ENCODE data around the gene SUN1. TPM values are rescaled to one million over a fixed set of nuclear protein-coding genes. Genes with fewer than 3 reads are reported as not detected.

The SUN1 gene
- total RNA-seq, 1 donor, result 73.4 TPM

- peak within 1 kb of the TSS; percentile 89 for H3K4me3 ChIP-seq (ENCODE audit: low read depth, low read length)
- peak; percentile 96 for DNase-seq (ENCODE audit: low read depth)
- peak; percentile 16 for TF ChIP-seq CTCF (IDR thresholded peaks at IDR 0.05; ENCODE audit: insufficient read depth, low read depth, low read length)
Measured at GRCh38 chr7:876077-876971, 44.0 kb downstream of the SUN1 start, which contains the start of gene GET4. TSS of gene GET4 (plus strand) at chr7:876554. CDS start at chr7:876646, 92 bp downstream.

DNA sequence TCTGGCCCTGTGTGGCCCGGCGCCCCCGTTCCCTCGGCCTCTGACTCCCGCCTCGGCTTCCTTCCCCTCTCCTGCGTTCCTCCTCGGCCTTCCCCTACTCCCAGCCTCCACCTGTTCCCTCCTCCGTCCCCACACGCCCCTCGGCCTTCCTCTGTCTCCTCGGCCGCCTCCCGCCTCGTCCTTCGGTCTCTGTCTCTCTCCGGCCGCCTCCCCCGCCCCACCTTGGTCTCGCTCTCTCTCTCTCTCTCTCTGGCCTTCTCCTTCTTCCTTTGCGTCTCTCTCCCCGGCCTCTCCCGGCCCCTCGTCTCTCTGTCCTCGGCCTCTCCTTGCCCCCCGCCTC, 44.7 kb downstream of the SUN1 start:
- TF ChIP-seq CTCF (IDR thresholded peaks at IDR 0.05; ENCODE audit: insufficient read depth, low read depth, low read length), result no peak

GRCh38 chr7:877312-878232, 45.3 kb downstream of the SUN1 start:
- H3K4me3 ChIP-seq (ENCODE audit: low read depth, low read length), result peak overlapping the region; percentile 89
- no peak for DNase-seq (ENCODE audit: low read depth)
- TF ChIP-seq CTCF (IDR thresholded peaks at IDR 0.05; ENCODE audit: insufficient read depth, low read depth, low read length), result no peak

More for the DNA sequence above, 44.7 kb downstream of the SUN1 start:
- H3K4me3 ChIP-seq (ENCODE audit: low read depth, low read length), result peak overlapping the region; percentile 89
- peak; percentile 13 for DNase-seq (ENCODE audit: low read depth)

DNA sequence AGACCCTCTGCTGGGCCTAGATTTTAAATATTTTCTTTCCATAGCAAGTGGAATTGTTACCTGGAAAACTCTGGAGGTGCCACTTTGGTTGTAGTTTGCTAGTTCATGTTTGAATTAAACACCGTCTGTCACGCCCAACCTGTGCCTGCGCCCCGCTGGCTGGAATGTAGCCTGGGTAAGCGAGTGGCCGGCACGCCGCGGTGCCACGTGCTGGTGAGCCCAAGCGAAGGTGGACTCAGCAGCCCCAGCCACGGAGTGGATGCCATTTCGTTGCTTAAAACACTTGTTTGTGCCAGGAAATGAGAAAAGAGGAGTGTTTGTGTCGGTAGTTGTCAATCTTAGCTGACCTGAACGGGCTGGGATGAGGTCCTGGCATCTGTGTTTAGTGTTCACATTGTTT, 46.8 kb downstream of the SUN1 start:
- no peak overlapping the region for H3K4me3 ChIP-seq (ENCODE audit: low read depth, low read length)
- DNase-seq (ENCODE audit: low read depth), result no peak
- TF ChIP-seq CTCF (IDR thresholded peaks at IDR 0.05; ENCODE audit: insufficient read depth, low read depth, low read length), result no peak

DNA sequence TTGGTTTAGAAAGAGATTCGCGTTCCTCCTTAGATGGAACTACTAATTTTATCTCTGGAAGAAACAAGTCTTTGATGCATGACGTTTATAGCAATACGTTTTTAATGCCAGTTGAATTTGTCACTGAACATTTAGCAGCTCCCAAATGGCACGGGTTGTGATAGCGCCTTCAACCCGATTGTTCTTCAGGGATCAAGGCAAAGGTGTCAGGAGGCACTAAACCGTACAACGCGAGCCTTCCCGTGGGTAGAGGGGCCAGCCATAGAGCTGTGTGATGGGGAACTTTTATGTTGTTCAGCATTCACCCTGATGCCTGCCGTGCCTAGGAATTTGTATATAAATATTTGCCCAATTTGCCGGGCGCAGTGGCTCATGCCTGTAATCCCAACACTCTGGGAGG, 47.4 kb downstream of the SUN1 start:
- H3K4me3 ChIP-seq (ENCODE audit: low read depth, low read length), result no peak overlapping the region
- no peak for DNase-seq (ENCODE audit: low read depth)
- no peak for TF ChIP-seq CTCF (IDR thresholded peaks at IDR 0.05; ENCODE audit: insufficient read depth, low read depth, low read length)

DNA sequence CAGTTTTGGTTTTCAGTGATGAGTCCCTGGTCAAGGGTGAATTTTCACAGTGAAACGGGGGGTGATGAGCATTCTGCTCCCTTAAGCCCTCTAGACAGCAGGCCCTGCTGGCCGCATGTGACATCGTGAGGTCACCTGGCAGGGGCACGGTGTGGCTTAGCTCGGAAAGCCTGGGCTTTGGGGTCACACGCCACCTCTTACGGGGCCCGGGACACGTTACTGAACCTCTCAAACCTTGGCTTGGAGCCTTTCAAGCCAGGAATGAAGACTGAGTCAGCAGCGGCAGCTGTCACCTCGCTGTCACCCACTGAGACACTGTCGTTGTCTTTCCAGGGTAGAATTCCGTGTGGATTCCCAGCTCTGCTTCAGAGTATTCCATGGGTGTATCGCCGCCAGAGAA, 48.2 kb downstream of the SUN1 start:
- no peak for DNase-seq (ENCODE audit: low read depth)
- no peak for TF ChIP-seq CTCF (IDR thresholded peaks at IDR 0.05; ENCODE audit: insufficient read depth, low read depth, low read length)
- H3K4me3 ChIP-seq (ENCODE audit: low read depth, low read length), result no peak overlapping the region
